Activated CD4-positive, alpha-beta T cell treated with anti-CD3 and anti-CD28 coated beads, Interleukin-2, amount 50 U/mL, for 16 hours (primary cell): Measurements from ENCODE around the gene KRTAP5-8.
"Not testable (repeated sequence)": the region's sequence is repeated elsewhere in the genome, so short reads cannot be mapped to it uniquely, and the experiment has no call there.

ENCODE experiments used
- DNase-seq: peaks from one replicate; pipeline ENCODE4 v3.0.0-alpha.2; 2020

KRTAP5-8 gene

GRCh38 chr11:71575723-71576424 is 38.0 kb downstream of the KRTAP5-8 start:
- no peak for DNase-seq

GRCh38 chr11:71576688-71577465 is 39.1 kb downstream of the KRTAP5-8 start:
- not testable (repeated sequence) for DNase-seq

GRCh38 chr11:71577469-71578004 is 39.7 kb downstream of the KRTAP5-8 start:
- no peak for DNase-seq

GRCh38 chr11:71579513-71579912 is 41.7 kb downstream of the KRTAP5-8 start:
- DNase-seq, result not testable (repeated sequence)

GRCh38 chr11:71580057-71581003 is 42.5 kb downstream of the KRTAP5-8 start:
- peak; percentile 21 for DNase-seq

GRCh38 chr11:71581826-71582225 is 44.0 kb downstream of the KRTAP5-8 start:
- no peak for DNase-seq

- no peak for DNase-seq
These were observed 44.6 kb downstream of the KRTAP5-8 start, which contains the start of gene KRTAP5-11 for GRCh38 chr11:71582309-71582895. KRTAP5-11 (minus strand) TSS chr11:71582875; CDS start chr11:71582837, 38 bp downstream.

- DNase-seq, result not testable (repeated sequence)
These were observed 45.1 kb downstream of the KRTAP5-8 start for GRCh38 chr11:71582969-71583368.

- DNase-seq, result not testable (repeated sequence)
These were observed 47.8 kb downstream of the KRTAP5-8 start for GRCh38 chr11:71585673-71586072.

- not testable (repeated sequence) for DNase-seq
These were observed 50.5 kb downstream of the KRTAP5-8 start for GRCh38 chr11:71588314-71588713.
